Stimulated activated CD8-positive, alpha-beta memory T cell treated with anti-CD3 and anti-CD28 coated beads, Interleukin-7, amount 100 ng/mL, for 1 hour (primary cell): Measurements from ENCODE around the gene HOXA5.
A peak's percentile ranks its signal among the peaks of the same experiment; 100 is the strongest.

ENCODE experiments used
- DNase-seq, 2 donors: peaks; one replicate each; pipeline ENCODE4 v3.0.0-alpha.2; 2020; ENCODE audit warnings: low read depth in 2 of 2

The HOXA5 gene

DNA sequence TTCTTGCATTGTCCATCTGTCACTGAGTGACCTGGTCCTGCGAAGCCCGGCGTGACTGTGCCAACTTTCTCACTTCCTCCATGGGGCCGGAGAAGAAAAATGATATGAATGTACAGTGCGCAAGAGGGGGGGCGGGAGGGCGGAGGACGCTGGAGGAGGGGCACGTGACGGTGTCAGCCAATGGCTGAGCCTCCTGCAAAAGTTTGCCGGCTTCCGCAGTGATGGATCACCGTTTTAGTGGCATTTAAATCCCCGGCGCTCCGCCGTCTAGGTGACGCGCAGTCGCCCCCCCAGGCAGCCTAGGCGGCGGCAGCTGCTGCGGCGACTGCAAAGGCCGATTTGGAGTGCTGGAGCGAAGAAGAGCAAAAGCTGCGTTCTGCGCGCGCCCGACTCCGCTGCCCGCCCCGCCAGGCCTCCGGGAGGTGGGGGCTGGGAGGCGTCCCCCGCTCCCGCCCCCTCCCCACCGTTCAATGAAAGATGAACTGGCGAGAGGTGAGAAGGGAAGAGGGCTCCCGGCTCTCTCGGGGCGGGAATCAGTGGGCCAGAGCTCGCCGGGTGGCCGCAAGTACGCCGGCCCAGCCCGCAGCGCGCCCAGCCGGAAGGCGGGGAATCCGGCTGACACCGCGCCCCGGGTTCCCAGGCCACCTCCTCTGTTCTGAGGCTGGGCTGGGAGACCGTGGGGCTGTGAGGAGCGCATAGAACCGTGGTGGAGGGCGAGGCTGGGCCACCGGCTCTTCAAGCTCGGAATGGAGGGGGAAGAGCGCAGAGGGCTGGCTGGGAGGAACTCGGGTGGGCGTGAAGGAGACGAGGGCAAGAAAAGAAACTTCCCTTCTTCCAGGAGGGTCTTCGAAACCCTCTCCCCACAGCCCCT is 47.3 kb downstream of the HOXA5 start, which contains the start of gene HOXA1:
Gene HOXA1, minus strand, starts transcription at position 104 of the 871 bp plus-strand sequence. Its CDS starts 88 bp downstream, at position 16.
- DNase-seq, result peak; percentile 43 to 50

DNA sequence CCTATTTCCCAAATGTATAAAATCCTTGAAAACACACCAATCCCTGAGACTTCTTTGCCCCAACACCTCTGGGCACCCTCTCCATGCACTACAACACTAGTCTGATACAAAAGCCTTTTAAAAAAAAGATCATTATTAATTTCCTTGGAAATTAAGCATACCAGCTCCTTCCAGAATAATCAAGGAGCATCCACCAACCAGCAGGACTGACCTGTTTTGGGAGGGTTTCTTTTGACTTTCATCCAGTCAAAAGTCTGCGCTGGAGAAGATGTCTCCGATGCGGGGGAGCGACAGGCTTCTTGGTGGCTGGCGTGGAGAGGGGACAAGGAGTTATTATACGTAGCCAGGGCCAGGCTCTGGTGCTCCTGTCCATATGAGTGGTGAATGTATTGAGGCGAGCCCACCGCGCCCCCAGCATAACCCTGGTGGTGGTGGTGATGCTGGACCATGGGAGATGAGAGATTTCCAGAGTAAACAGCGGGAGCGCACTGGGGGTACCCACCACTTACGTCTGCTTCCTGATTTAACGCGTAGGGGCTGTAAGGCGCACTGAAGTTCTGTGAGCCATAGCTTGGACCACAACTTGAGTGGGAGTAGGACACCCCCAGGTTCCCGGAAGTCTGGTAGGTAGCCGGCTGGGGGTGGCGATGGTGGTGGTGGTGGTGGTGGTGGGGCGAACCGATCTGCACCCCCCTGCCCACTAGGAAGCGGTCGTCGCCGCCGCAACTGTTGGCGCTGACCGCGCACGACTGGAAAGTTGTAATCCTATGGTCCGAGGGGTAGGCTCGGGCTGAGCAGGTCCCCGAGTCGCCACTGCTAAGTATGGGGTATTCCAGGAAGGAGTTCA is 48.2 kb downstream of the HOXA5 start:
- no peak for DNase-seq

DNA sequence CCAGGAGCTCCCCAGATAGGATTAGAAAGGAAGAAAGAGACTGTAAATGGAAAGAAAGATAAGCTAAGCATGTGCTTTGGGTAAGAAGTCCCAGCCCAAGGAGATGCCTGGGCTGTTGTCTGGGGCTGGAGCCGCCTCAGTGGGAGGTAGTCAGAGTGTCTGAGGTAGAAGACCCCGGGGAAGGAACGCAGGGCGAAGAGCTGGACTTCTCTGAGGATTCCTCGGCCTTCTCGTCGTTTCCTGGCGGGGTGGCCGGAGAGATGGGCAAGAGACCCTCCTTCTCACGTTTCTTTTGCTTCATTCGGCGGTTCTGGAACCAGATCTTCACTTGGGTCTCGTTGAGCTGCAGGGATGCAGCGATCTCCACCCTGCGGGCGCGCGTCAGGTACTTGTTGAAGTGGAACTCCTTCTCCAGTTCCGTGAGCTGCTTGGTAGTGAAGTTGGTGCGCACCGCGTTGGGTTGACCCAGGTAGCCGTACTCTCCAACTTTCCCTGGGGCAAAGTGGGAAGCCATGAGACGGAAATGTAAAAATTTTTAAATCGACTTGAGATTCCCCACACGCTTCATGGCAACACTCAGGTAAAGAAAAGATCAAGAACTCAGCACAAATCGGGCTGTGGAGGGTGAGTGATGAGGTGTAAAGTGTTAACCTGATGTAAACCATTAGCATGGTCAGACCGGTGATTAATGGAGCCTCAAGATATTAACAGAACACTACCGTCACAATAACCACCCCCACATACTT is 49.0 kb downstream of the HOXA5 start:
- DNase-seq, result no peak

DNA sequence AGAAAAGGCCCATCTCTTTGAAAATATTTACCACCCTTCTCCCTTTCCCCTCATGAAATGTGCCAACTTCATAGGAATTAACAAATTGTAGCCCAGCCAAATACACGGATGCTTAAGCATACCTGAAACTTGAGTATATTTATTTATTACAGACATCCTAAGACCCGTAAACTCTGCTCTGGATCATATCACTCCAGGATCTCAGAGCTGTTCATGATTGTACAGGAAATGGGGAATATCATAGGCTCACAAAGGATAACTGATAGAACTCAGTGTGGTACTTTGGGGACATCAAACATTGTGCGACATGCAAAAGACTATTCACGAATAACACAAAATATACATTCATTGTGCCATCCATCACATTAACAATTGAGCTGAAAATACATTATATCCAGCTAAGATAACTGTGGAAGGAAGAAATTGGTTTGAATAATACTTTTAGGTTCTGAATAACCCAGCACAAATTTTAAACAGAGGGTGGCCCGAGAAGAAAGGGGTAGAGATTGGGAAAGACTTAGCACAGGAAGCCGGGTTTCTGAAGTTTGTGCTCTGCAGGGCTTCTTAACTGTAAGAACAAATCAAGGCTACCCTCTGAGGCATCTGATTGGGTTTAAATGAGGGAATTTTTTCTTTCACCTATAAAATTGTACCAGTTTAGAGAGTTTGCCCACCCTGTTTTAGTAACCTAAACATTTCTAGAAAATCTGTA is 50.1 kb downstream of the HOXA5 start:
- DNase-seq, result no peak

DNA sequence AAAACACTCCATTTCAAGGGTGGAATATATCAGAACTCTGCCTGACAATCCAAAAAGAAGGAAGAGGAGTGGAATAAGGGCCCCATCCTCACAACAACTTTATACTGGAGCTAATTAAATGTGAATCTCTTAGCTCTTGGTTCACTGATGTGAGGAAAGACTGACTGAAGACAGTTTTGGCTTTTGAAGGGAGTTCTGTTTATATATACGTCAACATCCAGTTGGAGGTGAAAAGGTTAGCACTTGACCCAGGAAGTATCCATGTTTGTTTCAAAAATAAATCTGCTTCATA is 50.7 kb downstream of the HOXA5 start:
- DNase-seq, result no peak

DNA sequence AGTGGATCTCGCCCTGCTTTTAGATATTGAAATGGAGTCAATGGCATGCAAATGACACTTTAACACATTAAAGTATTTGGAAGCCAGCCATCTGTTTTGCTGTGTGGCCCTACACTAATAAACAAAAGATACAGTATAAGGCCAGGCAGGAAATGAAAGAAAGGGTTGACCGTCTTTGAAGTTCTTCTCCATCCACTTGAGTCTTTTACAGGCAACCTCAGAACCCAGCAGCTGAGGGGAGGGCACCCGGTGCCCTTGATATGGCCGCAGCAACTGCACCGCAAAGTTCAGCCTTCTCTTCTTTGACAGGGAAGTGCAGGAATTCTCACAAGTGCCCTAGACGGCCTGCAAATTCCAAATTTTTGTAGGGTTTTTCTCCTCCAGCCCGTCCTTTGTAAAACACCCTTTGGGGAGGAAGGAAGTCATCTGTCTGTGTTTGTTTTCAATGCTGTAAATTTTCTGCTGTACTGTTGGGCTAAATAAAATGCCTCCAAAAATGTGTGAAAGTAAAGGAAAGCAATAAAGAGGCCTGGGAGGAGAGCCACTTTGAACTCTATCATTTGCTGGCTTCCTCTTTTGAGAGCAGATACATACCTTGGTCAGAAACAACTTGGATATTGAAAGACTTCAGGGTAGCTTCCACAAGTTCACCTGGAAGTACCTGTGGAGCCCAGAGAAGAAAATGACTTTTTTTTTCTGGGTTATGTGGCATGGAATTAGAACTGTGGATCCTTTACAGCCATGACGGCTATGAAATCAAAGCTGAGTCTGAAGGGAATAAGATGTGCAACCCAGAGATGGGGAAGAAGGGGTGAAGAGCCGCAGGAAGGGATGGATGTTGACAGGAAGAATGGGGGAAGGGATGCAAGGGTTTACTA is 51.3 kb downstream of the HOXA5 start:
- DNase-seq, result no peak

DNA sequence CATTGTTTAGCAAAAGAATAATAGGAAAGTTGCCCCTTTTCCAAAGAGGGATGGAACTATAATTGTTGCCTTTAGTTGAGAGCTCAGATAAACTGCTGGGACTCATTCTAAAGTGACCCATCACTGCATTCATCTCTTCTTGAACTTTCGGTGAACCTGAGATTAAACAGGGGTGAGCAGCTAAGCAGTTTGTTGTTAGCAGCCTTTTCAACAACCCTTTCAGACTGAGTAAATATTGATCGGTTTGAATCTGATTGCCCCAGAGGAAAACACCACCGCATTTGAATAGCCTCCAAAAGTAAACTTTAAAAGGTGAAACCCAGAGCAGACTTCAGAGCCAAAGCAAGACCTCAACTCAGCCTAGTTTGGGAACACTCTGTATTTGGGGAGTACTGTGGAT is 52.4 kb downstream of the HOXA5 start:
- DNase-seq, result no peak
